ENCODE measurements around the gene HNF4A.

DNA sequence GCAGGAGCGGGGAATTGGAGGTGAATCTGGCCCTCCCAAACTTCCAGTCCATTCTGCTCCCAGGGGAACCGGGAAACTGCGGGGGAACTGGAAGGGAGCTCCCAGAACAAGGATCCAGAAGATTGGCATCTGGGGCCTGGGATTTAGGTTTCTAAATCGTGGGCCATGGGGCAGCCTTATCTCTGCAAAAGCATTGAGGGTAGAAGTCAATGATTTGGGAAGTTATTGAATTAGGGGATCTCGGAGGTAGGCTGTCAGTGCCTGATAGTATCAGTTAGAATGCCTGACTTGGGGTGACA lies 45.1 kb downstream of the HNF4A start:
- TF ChIP-seq SUZ12 (IDR thresholded peaks at IDR 0.05) (no peak), NFRKB (IDR thresholded peaks at IDR 0.05) (no peak), FOXK2 (IDR thresholded peaks at IDR 0.05) (no peak), BHLHE40 (IDR thresholded peaks at IDR 0.05; ENCODE audit: borderline replicate concordance) (no peak), SP1 (IDR thresholded peaks at IDR 0.05) (no peak), ZNF384 (IDR thresholded peaks at IDR 0.05) (no peak), HDGF (IDR thresholded peaks at IDR 0.05; ENCODE audit: borderline replicate concordance) (no peak)
- TF ChIP-seq, protein P1, sequence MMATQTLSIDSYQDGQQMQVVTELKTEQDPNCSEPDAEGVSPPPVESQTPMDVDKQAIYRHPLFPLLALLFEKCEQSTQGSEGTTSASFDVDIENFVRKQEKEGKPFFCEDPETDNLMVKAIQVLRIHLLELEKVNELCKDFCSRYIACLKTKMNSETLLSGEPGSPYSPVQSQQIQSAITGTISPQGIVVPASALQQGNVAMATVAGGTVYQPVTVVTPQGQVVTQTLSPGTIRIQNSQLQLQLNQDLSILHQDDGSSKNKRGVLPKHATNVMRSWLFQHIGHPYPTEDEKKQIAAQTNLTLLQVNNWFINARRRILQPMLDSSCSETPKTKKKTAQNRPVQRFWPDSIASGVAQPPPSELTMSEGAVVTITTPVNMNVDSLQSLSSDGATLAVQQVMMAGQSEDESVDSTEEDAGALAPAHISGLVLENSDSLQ (IDR thresholded peaks at IDR 0.05) = no peak
